Lung (tissue), 12 donors: ENCODE results near the gene DPY19L1. TPM values are rescaled to one million over a fixed set of nuclear protein-coding genes. Genes with fewer than 3 reads are reported as not detected.

Experiments used
- ATAC-seq: fragments of 200-7000 bp; cut with Tn5 transposase; one replicate; pipeline ENCODE4 v1.9.1; 2020; ENCODE audit warnings: moderate number of reproducible peaks; ENCODE audit not compliant: insufficient read depth, low FRiP score
- DNase-seq, 3 donors: peaks; one replicate each; pipeline ENCODE4 v3.0.0-alpha.2; 2013 to 2017
- H3K27ac ChIP-seq, 2 donors: one replicate each; pipeline ENCODE4 v1.5.1; 2013; ENCODE audit warnings: mild to moderate bottlenecking in 2 of 2, moderate library complexity in 2 of 2, control low read depth in 1 of 2, inconsistent platforms in 1 of 2, low read depth in 1 of 2, low read length in 1 of 2
- H3K27me3 ChIP-seq, 3 donors: one replicate each; pipeline ENCODE4 v1.5.1; 2013; ENCODE audit warnings: low read length in 2 of 3; ENCODE audit not compliant: control insufficient read depth in 3 of 3, insufficient read depth in 3 of 3
- H3K36me3 ChIP-seq, 4 donors: one replicate each; pipeline ENCODE4 v1.5.1; 2013; ENCODE audit warnings: low read length in 4 of 4, mild to moderate bottlenecking in 1 of 4, moderate library complexity in 1 of 4; ENCODE audit not compliant: control insufficient read depth in 4 of 4, insufficient read depth in 4 of 4
- H3K4me1 ChIP-seq, 5 donors: one replicate each; pipeline ENCODE4 v1.5.1; 2013; ENCODE audit warnings: low read length in 5 of 5, mild to moderate bottlenecking in 2 of 5, moderate library complexity in 1 of 5; ENCODE audit not compliant: control insufficient read depth in 5 of 5, insufficient read depth in 5 of 5
- H3K4me3 ChIP-seq: one replicate; pipeline ENCODE4 v1.5.1; 2013; ENCODE audit warnings: mild to moderate bottlenecking, control low read depth, moderate library complexity
- H3K9ac ChIP-seq, 2 donors: one replicate each; pipeline ENCODE4 v1.5.1; 2013; ENCODE audit warnings: low read length in 2 of 2, control low read depth in 1 of 2; ENCODE audit not compliant: insufficient read depth in 1 of 2
- H3K9me3 ChIP-seq, 4 donors: one replicate each; pipeline ENCODE4 v1.5.1; 2013; ENCODE audit warnings: low read length in 3 of 4, mild to moderate bottlenecking in 1 of 4, moderate library complexity in 1 of 4; ENCODE audit not compliant: control insufficient read depth in 4 of 4, insufficient read depth in 3 of 4
- CTCF ChIP-seq: IDR thresholded peaks from 2 replicates; pipeline ENCODE4 v1.5.1; 2012; ENCODE audit warnings: mild to moderate bottlenecking; ENCODE audit errors: control extremely low read depth, extremely low read depth
- WGBS, 2 donors: extraction: QIAGEN DNeasy Blood & Tissue Kit; methylation state at CpG; one replicate each; pipeline ENCODE4 v1.1.7; 2013; 5-methylcytosine and 5-hydroxymethylcytosine counted together
- polyA plus RNA-seq, 2 donors: library from polyadenylated mRNA; stranded (reverse); fragments of 200-250 nt; gene quantifications; one replicate each; pipeline ENCODE4 v1.2.1, GENCODE V29; 2013
- total RNA-seq, 2 donors: library from RNA; depleted of rRNA in 1 of 2; stranded (reverse); fragments of >200 nt in 1 of 2; gene quantifications; one replicate each; pipeline ENCODE4 v1.2.1, GENCODE V29; 2014 to 2021
- donor health status: control.
- donor health status: control.
- donor health status: Bipolar disorder and iron deficiency.
- donor health status: healthy.
- donor health status: DM: yes; HTN: yes; CAD: no.

DPY19L1 gene
- total and polyA plus RNA-seq, 4 donors, result 10.4 to 83.3 (median 32.7) TPM

- Histone ChIP-seq H3K27me3 (no peaks in the 10 kb centered on the region), H3K9me3 (no peaks in the 10 kb centered on the region), H3K36me3 (no peaks in the 10 kb centered on the region), H3K9ac (no peak overlapping the region), H3K4me3 (no peak overlapping the region), H3K27ac (no peak overlapping the region), H3K4me1 (peaks cover 2 to 17% (median 10%) of the 10 kb centered on the region in 5 donors)
- no peak for ATAC-seq
- WGBS, 2 donors, result 29 to 47% methylated on average over 1 of the region's 1 CpG
- TF ChIP-seq CTCF, result no peak
- DNase-seq, result no peak
Measured at GRCh38 chr7:35032166-35032565, 5.1 kb downstream of the DPY19L1 start.

GRCh38 chr7:35030848-35031247 is 6.4 kb downstream of the DPY19L1 start:
- DNase-seq (no peak), ATAC-seq (no peak)
- no peak overlapping the region for H3K9ac ChIP-seq
- peaks cover 2 to 19% (median 11%) of the 10 kb centered on the region in 5 donors for H3K4me1 ChIP-seq
- no peaks in the 10 kb centered on the region for H3K9me3 ChIP-seq
- H3K4me3 ChIP-seq, result no peak overlapping the region
- no peaks in the 10 kb centered on the region for H3K27me3 ChIP-seq
- no peak overlapping the region for H3K27ac ChIP-seq
- WGBS, 2 donors, result 88 to 93% methylated on average over 2 of the region's 2 CpGs
- no peak for TF ChIP-seq CTCF
- no peaks in the 10 kb centered on the region for H3K36me3 ChIP-seq

DNA sequence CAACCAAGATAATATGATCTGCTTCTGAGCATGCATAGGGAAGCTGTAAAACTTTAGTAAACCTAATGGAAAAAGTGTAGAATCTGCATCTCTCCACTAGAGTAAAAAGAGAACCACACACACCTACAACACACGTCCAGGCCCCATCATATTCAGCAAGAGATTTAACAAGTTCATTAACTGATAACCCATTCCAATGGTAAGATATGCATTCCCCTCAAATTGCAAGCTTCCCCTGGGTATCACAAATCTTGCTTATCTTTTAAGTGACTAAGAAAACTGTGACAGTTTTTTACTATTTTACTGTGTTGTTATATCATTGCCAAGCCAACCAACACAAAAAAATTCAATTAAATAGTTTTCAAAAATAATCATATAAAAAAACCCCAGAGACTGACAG is 8.0 kb downstream of the DPY19L1 start:
- WGBS, 2 donors, result 79 to 84% methylated on average over 1 of the region's 1 CpG
- TF ChIP-seq CTCF, result no peak
- Histone ChIP-seq H3K36me3 (no peaks in the 10 kb centered on the region), H3K4me1 (peaks cover 0 to 22% (median 2%) of the 10 kb centered on the region in 5 donors), H3K9me3 (no peaks in the 10 kb centered on the region), H3K4me3 (no peak overlapping the region), H3K27ac (no peak overlapping the region), H3K9ac (no peak overlapping the region), H3K27me3 (no peaks in the 10 kb centered on the region)
- DNase-seq (no peak), ATAC-seq (no peak)

- Histone ChIP-seq H3K4me3 (no peak overlapping the region), H3K9ac (no peak overlapping the region), H3K27ac (no peak overlapping the region), H3K4me1 (peaks cover 0 to 20% (median 2%) of the 10 kb centered on the region in 5 donors), H3K27me3 (no peaks in the 10 kb centered on the region), H3K9me3 (no peaks in the 10 kb centered on the region), H3K36me3 (no peaks in the 10 kb centered on the region)
- TF ChIP-seq CTCF, result no peak
- DNase-seq (no peak), ATAC-seq (no peak)
Measured at GRCh38 chr7:35026150-35026549, 11.1 kb downstream of the DPY19L1 start.
